ENCODE results near the gene CENPP.

Gene CENPP

GRCh38 chr9:92315456-92315855, 10.3 kb upstream of the CENPP start:
- DNase-seq, result no peak

GRCh38 chr9:92324431-92324830, 1.3 kb upstream of the CENPP start:
- no peak for DNase-seq

DNA sequence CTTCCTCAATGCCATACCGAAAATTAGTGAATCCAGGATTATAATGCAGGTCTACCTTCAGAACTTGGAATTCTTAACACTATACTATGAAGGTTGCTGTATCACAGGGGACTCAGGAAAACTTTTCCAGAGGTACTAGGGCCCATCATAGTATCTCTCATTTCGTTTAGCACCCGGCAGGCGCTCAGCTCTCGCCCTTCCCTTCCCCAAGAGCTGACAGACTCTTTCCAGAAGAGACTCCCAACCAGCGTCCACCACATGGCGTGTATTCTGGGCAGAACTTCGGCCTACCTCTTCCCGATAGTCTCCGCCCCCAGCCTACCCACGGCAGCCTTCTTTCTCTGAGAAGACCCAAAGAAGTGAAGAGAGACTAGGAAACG, 874 bp upstream of the CENPP start:
- DNase-seq, result no peak

DNA sequence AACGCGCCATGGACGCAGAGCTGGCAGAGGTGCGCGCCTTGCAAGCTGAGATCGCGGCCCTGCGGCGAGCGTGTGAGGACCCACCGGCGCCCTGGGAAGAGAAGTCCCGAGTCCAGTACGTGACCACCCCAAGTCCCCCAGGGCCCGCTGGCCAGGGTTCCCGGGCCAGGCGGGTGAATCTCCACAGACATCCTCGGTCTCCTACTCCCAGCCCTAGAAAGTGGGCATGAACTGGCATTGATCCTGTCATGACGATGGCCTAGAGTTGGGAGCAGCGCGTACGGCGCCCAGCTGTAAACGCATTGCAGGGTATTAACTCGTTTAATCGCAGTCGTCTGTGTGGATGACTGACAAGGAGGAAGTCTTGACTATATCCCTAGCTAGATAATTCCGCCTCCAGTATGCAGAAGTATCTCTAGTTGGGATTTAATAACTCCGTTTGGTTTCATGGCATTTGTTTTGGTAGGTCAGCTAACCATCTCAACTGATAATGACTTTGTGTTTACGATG, 293 bp downstream of the CENPP start:
- DNase-seq, result no peak

GRCh38 chr9:92327283-92327850, 1.6 kb downstream of the CENPP start:
- DNase-seq, result no peak

- DNase-seq, result no peak
Measured at GRCh38 chr9:92328225-92328624, 2.5 kb downstream of the CENPP start.

DNA sequence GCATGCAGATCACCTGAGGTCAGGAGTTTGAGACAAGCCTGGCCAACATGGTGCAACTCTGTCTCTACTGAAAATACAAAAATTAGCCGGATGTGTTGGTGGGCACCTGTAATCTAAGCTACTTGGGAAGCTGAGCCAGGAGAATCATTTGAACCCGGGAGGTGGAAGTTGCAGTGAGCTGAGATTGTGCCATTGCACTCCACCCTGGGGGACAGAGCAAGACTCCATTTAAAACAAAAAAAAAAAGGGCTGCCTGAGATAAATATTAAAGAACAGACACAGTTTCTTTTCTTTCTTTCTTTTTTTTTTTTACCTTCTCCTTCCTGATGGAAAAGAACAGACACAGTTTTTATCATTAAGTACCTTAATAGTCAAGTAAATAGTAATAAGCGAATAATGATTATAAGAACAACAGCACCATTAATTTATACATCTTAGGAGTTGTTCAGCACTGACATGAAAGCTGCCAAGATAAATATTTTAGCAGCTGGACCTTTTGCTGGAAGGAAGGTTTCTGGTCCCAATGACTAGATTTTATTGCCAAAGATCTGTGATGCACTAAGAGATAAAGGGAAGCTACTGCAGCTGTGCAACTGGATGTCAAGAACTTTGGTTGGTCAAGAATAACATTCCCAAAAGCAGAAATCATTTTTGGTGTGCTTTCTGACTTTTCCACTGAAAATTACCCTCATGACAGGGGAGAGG, 7.0 kb downstream of the CENPP start:
- DNase-seq, result no peak

GRCh38 chr9:92333282-92333634, 7.5 kb downstream of the CENPP start:
- no peak for DNase-seq

DNA sequence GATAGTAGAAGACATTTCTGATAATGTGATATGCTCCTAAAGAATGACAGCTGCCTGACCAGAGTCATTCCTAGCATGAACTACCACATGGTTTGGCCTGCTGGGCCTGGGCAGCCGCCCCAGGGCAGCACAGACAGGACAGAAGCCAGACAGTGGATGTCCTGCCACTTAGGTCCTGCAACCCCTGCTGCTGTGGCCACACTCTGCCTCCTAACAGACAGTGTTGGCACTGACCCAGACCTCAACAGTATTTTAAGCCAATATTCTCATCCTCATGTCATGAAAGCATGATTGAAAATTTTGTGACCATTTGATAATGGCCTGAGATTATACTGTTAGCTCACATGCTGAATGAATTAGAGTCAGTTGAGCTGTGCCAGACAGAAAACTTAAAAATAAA, 15.8 kb downstream of the CENPP start:
- no peak for DNase-seq

- DNase-seq, result no peak
Measured at GRCh38 chr9:92342825-92343488, 17.2 kb downstream of the CENPP start.

DNA sequence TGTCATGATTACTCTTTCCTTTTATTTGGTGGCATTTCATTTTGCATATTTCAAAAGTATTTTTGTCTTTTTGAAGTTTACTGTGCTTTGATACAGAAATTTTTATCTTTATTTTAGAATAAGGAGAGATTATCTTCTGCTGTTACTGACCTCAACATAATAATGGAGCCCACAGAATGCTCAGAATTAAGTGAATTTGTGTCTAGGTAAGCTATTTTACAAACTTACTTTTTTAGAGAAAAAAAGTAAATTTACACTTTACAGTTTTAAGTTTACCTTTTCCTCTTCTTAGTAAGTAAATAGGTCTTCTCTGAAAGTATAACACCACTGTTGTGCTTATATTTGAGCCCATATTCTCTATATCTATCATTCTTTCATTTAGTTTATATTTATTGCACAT, 19.8 kb downstream of the CENPP start:
- DNase-seq, result no peak

GRCh38 chr9:92349771-92350739, 24.3 kb downstream of the CENPP start:
- no peak for DNase-seq

GRCh38 chr9:92350740-92351133, 25.0 kb downstream of the CENPP start:
- DNase-seq, result no peak

GRCh38 chr9:92353051-92353450, 27.3 kb downstream of the CENPP start:
- DNase-seq, result no peak

DNA sequence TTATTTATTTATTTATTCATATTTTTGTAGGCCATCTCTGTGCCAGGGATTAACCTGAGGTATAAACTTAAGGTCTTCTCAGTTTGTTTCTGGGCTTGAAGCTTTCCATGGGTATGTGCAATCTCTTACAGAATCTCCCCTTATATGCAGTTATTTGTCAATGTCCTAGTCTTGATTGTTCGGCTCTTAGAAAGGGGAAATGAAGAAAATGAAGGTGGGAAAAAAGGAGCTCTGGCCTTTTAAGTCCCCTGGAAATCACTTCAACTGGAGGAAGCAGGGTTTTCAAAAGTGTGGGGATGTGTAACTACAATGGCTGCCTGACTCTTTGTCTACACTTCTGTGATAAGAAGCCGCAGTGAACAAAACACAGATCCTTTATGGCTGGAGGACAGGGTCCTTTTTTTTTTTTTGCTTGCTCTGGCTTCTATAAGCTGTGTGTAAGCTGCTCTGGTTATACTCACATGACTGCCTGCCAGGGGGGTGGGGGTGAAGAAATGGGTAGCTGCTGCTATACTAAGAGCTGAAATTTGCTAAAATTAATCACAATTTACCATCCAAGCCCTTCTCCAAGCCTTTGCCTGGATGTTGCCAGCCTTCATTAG, 33.7 kb downstream of the CENPP start:
- no peak for DNase-seq

DNA sequence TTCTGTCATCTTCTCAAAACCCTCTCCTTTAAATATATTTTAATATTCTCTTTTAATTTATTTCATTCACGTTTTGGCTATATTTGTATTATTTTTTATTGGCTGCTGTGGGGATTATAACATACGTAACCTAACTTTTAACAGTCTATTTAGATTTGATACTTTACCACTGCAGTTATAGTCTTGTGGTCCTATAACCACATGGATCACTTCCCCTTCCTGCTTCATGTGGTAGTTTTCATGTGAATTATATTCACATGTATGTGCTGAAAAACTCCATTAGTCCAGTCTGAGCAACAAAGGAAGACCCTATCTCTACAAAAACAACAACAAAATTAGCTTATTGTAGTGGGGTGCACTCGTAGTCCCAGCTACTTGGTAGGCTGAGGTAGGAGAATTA, 34.3 kb downstream of the CENPP start:
- DNase-seq, result no peak

DNA sequence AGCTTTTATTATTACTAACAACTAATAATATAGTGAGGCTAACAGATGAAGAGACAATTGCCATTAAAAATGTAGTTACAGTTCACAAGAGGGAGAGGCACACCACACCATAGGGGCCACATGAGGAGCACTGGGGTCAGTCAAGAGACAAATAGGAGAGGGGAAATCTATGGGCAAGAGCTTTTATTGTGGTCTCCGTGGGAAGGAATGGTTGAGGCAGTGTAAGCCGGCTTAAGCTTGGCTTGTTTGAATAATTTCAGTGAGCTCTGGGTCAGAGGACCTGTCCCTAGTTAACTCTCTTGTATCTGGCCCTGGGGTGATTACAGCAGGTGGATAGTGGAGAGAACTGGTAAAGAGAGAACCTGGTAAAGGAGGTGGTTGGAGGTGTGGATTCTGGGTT, 43.3 kb downstream of the CENPP start:
- DNase-seq, result no peak

DNA sequence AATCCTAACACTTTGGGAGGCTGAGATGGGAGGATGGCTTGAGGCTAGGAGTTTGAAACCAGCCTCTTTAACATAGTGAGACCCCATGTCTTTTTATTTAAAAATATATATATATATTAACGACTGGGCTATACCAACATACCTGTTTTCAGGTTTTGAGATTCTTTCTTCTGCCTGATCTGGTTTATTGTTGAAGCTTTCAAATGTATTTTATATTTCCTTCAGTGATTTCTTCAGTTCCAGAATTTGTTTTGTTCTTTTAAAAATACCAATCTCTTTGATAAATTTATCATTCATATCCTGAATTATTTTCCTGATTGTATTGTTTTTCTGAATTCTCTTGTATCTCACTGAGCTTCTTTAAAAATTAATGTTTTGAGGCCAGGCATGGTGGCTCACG, 47.4 kb downstream of the CENPP start:
- DNase-seq, result no peak

GRCh38 chr9:92377876-92378275, 52.1 kb downstream of the CENPP start:
- DNase-seq, result no peak

DNA sequence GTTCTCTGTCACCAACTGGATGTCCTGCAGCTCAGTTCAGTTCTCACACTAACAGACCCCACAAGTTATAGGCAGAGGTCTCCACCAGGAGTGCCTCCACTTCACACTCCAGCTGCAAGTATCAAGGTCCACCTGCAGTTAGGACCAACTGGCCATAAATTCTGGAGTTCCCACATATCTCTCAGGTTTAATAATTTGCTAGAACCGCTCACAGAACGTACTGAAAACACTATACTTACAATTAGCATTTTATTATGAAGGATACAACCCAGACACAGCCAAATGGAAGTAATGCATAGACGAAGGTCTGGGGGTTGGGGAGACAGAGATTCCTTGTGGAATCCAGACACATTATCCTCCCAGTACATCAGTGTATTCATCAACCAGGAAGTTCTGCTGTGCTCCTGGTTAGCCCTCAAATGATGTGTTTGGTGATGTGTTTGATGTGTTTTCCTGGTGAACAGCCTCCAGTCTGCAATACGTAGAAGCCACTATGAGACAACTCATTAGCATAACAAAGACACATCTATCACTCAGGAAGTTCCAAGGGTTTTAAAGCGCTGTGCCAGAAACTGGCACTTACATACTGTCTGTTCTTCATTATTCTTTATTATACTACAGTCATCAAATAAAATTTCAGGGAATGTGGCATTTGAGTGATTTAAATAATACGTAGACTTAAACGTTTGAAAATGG, 53.3 kb downstream of the CENPP start:
- no peak for DNase-seq

DNA sequence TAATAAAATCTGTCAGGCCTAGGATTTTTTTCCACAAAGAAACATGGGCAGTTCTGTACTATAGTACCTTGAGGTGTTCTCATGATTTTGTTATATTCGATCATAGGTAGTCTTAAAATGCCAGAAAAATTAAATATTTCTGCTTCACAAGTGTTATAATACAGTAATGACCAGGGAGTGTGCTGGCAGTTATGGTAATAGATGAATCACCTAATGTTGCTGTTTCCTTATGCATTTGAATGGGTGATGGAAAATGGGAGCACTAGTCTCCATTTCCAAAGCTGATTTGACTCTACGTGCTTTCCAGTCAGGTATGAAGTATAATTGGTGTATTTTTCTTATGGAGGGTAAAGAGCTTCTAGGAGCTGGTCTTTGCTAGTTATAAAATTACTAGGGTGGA, 54.9 kb downstream of the CENPP start:
- no peak for DNase-seq

- no peak for DNase-seq
Measured at GRCh38 chr9:92381775-92382174, 56.0 kb downstream of the CENPP start.

All from RPMI8226 (cell line).